HEK293 (cell line): Measurements from ENCODE around the gene ACADSB.

Experiments used
- SALL2 ChIP-seq: fragments of 450-650 bp; formaldehyde crosslinking; IDR thresholded peaks from 2 replicates; pipeline ENCODE4 v1.5.0; 2017; ENCODE audit warnings: missing biosample characterization, mild to moderate bottlenecking, missing genetic modification characterization, borderline replicate concordance
- ZFP37 ChIP-seq: fragments of 450-650 bp; formaldehyde crosslinking; IDR thresholded peaks from 2 replicates; pipeline ENCODE4 v1.5.1; 2016; ENCODE audit warnings: missing biosample characterization, missing genetic modification characterization
- ZNF133 ChIP-seq: fragments of 450-650 bp; formaldehyde crosslinking; IDR thresholded peaks from 2 replicates; pipeline ENCODE4 v1.5.1; 2016; ENCODE audit warnings: missing biosample characterization, missing genetic modification characterization
- ZNF157 ChIP-seq: fragments of 450-650 bp; formaldehyde crosslinking; IDR thresholded peaks from 2 replicates; pipeline ENCODE4 v1.5.1; 2016; ENCODE audit warnings: missing biosample characterization, missing genetic modification characterization
- ZNF174 ChIP-seq: fragments of 450-650 bp; formaldehyde crosslinking; IDR thresholded peaks from 2 replicates; pipeline ENCODE4 v1.5.0; 2017; ENCODE audit warnings: missing biosample characterization, mild to moderate bottlenecking, missing genetic modification characterization
- ZNF2 ChIP-seq: fragments of 450-650 bp; formaldehyde crosslinking; IDR thresholded peaks from 2 replicates; pipeline ENCODE4 v1.5.1; 2016; ENCODE audit warnings: missing biosample characterization, missing genetic modification characterization
- ZNF274 ChIP-seq, 2 experiments: fragments of 200-500 bp in 1 of 2; fragments of 450-650 bp in 1 of 2; sonication (Bioruptor generic) in 1 of 2; formaldehyde crosslinking in 1 of 2; IDR thresholded peaks; 2 replicates each; pipeline versions ENCODE4 v1.5.1 to v1.6.1; 2014 to 2016; ENCODE audit warnings: borderline replicate concordance in 1 of 2, inconsistent platforms in 1 of 2, low read length in 1 of 2, missing biosample characterization in 1 of 2, missing genetic modification characterization in 1 of 2
- ZNF391 ChIP-seq: fragments of 450-650 bp; formaldehyde crosslinking; IDR thresholded peaks from 2 replicates; pipeline ENCODE4 v1.5.1; 2016; ENCODE audit warnings: low read depth, missing biosample characterization, missing genetic modification characterization, borderline replicate concordance
- ZNF621 ChIP-seq: fragments of 450-650 bp; formaldehyde crosslinking; IDR thresholded peaks from 2 replicates; pipeline ENCODE4 v1.5.1; 2017; ENCODE audit warnings: missing biosample characterization, missing genetic modification characterization
- ZNF777 ChIP-seq: fragments of 450-650 bp; formaldehyde crosslinking; IDR thresholded peaks from 2 replicates; pipeline ENCODE4 v1.5.1; 2017; ENCODE audit warnings: missing biosample characterization, missing genetic modification characterization, borderline replicate concordance
- TF ChIP-seq, protein P1 (sequence below): fragments of 450-650 bp; formaldehyde crosslinking; IDR thresholded peaks from 2 replicates; pipeline ENCODE4 v1.5.1; 2016; ENCODE audit warnings: missing biosample characterization, missing genetic modification characterization
- TF ChIP-seq, protein P2 (sequence below): fragments of 450-650 bp; formaldehyde crosslinking; IDR thresholded peaks from 2 replicates; pipeline ENCODE4 v1.5.1; 2016; ENCODE audit warnings: missing biosample characterization, missing genetic modification characterization
- TF ChIP-seq, protein P3 (sequence below): fragments of 450-650 bp; formaldehyde crosslinking; IDR thresholded peaks from 2 replicates; pipeline ENCODE4 v1.5.1; 2016; ENCODE audit warnings: missing biosample characterization, missing genetic modification characterization

DNA sequence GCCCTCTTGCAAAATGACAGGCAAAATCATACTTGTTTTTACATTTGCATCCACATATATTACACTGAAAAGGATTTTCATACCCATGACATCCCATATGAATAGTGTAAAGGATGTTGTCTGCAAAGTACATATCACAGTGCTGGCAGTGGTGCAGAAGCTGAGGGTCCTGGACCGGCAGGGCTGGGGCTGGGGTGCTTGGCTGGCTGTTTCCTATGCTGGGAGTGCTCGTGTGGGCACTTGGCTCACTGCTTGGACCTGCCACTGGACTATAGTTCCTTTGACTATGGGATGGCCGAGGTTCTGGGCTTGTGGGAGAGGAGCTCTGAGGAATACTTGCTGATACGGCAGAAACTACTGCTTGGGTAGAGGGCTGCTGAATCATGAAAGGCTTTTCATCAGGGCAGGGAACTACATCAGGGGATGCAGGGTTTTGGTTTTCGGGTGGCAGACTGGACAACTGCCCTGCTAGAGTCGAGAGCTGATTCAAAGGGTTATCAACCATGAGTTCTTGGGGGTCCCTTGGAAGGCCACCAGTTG, 14.9 kb upstream of the ACADSB start:
- TF ChIP-seq, protein P1, sequence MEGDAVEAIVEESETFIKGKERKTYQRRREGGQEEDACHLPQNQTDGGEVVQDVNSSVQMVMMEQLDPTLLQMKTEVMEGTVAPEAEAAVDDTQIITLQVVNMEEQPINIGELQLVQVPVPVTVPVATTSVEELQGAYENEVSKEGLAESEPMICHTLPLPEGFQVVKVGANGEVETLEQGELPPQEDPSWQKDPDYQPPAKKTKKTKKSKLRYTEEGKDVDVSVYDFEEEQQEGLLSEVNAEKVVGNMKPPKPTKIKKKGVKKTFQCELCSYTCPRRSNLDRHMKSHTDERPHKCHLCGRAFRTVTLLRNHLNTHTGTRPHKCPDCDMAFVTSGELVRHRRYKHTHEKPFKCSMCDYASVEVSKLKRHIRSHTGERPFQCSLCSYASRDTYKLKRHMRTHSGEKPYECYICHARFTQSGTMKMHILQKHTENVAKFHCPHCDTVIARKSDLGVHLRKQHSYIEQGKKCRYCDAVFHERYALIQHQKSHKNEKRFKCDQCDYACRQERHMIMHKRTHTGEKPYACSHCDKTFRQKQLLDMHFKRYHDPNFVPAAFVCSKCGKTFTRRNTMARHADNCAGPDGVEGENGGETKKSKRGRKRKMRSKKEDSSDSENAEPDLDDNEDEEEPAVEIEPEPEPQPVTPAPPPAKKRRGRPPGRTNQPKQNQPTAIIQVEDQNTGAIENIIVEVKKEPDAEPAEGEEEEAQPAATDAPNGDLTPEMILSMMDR (tag by site-specific recombination), result no peak
- TF ChIP-seq ZFP37 (tag by site-specific recombination), result no peak
- TF ChIP-seq, protein P2, sequence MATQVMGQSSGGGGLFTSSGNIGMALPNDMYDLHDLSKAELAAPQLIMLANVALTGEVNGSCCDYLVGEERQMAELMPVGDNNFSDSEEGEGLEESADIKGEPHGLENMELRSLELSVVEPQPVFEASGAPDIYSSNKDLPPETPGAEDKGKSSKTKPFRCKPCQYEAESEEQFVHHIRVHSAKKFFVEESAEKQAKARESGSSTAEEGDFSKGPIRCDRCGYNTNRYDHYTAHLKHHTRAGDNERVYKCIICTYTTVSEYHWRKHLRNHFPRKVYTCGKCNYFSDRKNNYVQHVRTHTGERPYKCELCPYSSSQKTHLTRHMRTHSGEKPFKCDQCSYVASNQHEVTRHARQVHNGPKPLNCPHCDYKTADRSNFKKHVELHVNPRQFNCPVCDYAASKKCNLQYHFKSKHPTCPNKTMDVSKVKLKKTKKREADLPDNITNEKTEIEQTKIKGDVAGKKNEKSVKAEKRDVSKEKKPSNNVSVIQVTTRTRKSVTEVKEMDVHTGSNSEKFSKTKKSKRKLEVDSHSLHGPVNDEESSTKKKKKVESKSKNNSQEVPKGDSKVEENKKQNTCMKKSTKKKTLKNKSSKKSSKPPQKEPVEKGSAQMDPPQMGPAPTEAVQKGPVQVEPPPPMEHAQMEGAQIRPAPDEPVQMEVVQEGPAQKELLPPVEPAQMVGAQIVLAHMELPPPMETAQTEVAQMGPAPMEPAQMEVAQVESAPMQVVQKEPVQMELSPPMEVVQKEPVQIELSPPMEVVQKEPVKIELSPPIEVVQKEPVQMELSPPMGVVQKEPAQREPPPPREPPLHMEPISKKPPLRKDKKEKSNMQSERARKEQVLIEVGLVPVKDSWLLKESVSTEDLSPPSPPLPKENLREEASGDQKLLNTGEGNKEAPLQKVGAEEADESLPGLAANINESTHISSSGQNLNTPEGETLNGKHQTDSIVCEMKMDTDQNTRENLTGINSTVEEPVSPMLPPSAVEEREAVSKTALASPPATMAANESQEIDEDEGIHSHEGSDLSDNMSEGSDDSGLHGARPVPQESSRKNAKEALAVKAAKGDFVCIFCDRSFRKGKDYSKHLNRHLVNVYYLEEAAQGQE (tag by site-specific recombination), result no peak
- TF ChIP-seq ZNF777 (tag by site-specific recombination), result no peak
- TF ChIP-seq SALL2 (tag by site-specific recombination), result no peak
- no peak for TF ChIP-seq ZNF2
- TF ChIP-seq, protein P3, sequence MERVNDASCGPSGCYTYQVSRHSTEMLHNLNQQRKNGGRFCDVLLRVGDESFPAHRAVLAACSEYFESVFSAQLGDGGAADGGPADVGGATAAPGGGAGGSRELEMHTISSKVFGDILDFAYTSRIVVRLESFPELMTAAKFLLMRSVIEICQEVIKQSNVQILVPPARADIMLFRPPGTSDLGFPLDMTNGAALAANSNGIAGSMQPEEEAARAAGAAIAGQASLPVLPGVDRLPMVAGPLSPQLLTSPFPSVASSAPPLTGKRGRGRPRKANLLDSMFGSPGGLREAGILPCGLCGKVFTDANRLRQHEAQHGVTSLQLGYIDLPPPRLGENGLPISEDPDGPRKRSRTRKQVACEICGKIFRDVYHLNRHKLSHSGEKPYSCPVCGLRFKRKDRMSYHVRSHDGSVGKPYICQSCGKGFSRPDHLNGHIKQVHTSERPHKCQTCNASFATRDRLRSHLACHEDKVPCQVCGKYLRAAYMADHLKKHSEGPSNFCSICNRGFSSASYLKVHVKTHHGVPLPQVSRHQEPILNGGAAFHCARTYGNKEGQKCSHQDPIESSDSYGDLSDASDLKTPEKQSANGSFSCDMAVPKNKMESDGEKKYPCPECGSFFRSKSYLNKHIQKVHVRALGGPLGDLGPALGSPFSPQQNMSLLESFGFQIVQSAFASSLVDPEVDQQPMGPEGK (tag by site-specific recombination), result no peak
- no peak for TF ChIP-seq ZNF174 (tag by site-specific recombination)
- TF ChIP-seq ZNF157, result no peak
- no peak for TF ChIP-seq ZNF274 (IDR thresholded peaks at IDR 0.05; ENCODE audit: low read length)
- no peak for TF ChIP-seq ZNF274 (tag by site-specific recombination; IDR thresholded peaks at IDR 0.05; ENCODE audit: borderline replicate concordance)
- no peak for TF ChIP-seq ZNF391 (tag by site-specific recombination)
- TF ChIP-seq ZNF621 (tag by site-specific recombination), result no peak
- TF ChIP-seq ZNF133 (tag by site-specific recombination), result no peak
